ENCODE results near the gene DCLK1. TPM values are rescaled to one million over a fixed set of nuclear protein-coding genes. Genes with fewer than 3 reads are reported as not detected.

DCLK1 gene
- total RNA-seq, 1 donor from 2014 or later = 19.3 TPM

DNA sequence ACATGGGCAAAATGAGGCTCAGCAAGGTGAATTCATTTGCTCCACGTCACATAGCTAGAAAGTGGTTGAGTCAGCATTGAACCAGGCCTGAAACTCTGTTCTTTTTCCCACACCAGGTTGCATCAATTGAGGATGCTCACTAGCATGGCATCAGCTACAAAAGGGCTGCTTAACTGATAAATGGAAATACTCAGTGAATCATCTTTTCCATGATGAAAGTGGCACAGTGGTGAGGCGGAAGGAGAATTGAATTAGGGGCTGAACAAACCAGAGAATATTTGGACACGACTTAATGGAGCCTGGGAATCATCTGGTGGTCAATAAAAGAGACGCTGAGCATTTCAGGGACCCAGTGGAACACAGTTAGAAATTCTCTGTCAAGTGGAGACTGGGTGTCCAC is 334.6 kb downstream of the DCLK1 start:
- ATAC-seq (no peak), DNase-seq (ENCODE audit: missing footprints) (no peak)
- intact Hi-C loops (cut with DNase I) = no loop called here

DNA sequence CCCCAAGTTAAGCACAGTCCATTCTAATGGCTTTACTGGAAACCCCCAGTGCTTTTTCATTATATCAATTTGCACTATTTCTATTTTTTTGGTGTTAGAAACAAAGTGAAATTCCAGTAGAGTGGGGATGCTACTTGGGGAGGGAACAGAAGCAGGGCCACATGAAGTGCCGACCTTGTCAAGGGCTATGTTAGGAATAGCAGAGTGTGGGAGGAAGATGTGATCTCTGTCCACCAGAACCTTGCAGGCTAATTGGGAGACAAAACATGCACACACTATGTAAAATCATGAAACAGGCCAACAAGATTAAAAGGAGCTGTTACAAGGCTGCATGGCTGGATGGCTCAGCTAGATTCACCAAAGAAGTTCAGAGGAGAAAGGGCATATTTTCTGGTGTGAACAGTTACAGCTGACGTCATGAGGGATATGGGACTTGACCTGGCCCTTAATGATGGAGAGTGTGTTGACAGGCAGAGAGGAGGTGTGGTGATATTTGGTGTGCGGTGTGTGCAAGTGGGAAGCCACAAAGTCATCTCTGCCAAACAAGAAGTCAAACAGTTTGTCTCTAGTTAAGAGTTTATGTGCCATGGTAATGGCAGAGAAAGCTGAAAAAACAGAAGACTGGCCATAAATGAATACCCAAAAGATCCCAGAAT is 336.3 kb downstream of the DCLK1 start:
- ATAC-seq (peak; percentile 58), DNase-seq (ENCODE audit: missing footprints) (no peak)
- intact Hi-C loops (cut with DNase I) = no loop called here

DNA sequence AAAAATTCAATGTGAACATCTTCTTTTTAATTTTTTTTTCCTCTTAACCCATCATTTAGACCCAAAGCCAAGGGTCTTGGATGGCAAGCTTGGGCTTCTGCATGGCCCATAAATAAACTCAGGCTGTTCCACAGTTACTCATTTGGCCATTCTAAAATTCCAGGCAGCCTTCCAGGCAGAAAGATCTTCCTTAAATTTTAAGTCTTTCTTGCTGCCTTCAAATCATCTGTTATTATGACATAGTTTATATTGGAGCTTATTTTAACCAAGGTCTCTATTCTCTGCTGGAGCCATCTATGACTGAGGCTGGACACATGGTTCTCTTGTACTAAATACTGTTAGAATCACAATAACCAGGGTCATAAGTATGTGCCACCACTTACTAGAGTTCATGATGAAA is 337.4 kb downstream of the DCLK1 start:
- DNase-seq (ENCODE audit: missing footprints) (no peak), ATAC-seq (peak; percentile 42)
- intact Hi-C loops (cut with DNase I) = no loop called here

DNA sequence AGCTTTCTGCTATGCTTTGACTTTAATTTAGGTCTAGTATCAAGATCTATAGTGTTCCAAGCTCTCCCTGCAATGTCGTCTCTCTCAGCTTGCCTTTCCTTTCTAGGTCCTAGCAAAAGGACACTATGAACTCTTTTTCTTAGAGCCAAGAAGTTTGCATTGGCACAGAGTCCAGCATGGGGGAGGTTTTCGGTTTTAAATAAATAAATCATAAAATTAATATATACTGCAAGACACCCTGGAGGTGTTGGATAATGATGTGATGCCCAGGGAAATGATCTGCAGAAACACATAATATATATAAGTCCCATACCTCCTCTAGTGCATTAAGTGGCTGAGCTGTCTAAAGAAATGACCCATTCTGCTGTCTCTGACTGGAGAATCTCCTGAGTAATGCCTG is 338.3 kb downstream of the DCLK1 start:
- DNase-seq (ENCODE audit: missing footprints) (no peak), ATAC-seq (no peak)
- intact Hi-C loops (cut with DNase I) = no loop called here

DNA sequence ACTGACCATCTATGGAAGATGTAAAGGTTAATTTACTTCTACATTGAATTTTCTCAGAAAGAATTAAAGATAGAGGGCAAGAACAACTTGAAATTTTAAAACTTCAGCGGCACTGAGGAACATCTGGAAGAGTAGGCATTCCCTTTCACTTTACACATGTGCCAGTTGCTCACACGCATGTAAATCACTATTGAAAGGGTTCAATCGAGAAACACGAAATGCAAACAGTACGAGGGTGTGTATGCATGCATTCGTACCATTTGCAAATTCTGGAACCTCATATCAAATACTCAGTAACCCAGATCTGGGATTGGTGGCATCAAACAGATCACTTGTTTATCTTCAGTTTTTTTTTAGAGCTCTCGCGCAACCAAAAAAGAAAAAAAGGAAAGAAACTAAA is 339.2 kb downstream of the DCLK1 start:
- intact Hi-C loops (cut with DNase I) = no loop called here
- DNase-seq (ENCODE audit: missing footprints) = no peak
- ATAC-seq = no peak

DNA sequence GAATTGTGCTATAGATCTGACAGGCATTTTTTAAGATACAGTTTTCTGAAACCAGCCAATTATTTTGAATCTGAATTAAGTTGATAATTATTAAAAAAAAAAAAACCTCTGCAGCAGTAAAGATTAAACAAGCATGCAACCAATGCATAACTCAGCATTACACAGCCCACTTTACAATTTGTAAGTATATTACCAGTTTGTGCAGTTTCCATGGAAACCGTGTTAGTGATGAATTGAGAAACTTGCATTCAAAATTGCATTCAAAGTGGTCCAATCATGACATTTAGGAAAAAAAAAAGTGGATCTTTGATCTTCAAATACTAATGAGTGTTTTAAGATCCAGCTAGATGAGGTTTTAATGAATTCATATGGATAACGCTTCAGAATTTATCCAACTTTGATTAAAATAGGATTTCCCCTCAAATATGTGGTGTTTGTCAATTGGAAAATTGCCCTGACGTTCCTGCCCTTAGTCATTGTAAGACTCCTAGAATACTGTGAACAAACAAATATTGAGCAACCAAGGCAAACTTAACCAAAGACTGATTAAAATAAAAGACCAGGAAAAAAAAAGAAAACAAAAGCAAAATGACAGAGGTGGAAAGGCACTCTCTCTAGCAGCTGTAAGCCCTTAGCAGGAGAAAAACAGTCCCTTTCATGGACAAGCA is 339.9 kb downstream of the DCLK1 start:
- intact Hi-C loops (cut with DNase I) = no loop called here
- DNase-seq (ENCODE audit: missing footprints) (no peak), ATAC-seq (no peak)

DNA sequence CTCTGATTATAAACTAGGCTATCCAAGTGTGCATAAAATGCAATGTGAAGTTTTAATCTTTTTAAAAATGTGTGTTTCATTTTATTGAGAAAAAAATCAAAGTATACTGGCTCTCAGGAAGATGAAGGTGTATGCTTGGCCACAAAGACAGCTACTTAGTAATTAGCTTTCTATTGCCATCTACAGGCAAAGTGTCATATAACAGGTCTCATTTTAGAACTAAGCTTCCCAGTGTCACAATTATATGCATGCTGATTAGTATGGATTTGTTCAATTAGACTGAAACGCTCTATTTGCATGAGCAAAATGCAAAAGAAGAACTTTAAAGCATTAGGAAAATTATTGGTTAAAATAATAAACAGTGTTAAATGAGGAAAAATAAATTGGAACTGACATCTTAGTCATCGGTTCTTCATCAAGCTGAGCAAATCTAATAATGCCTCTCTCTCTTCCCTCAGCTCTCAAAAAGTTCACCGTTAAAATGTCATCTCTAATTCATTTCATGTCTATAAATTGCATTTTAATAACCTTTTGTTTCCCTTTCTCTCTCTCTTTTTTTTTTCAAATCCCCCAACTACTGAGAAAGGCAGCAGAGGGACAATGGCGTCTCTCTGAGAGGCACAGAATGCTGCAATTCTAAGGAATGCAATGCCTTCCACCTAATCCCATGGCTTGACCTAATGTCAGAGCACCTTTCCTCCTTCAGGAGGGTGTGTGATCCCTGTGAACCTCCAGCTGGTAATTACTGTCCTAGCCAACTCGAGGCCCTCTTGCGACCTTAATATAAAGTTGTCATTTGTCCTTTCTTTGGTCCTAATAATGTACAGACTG is 341.6 kb downstream of the DCLK1 start:
- DNase-seq (ENCODE audit: missing footprints) (no peak), ATAC-seq (peak; percentile 35)
- intact Hi-C loops (cut with DNase I) = loop anchor here (2.0 to 5.0 kb wide), 2 partner anchors 69 to 157 kb away; no protein-coding TSS in a partner anchor

DNA sequence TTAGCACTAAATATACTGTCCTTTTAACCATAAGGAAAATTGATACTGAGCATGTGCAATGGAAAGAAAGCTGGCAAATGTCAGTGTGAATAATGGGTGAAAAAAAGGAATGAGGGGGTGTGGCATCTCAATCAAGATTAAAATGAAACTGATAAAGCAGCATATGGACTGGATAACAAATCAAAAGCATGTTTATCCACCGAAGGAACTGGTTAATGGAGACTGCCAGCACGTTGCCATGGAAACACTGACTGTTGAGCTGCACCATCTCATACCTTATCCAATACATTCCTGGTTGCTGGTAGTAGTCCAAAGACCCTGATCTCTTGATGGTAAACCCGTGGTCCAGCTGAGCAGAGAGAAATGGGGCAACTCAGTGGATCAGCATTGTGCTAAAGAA is 343.2 kb downstream of the DCLK1 start:
- intact Hi-C loops (cut with DNase I) = loop anchor here (2.0 to 5.0 kb wide), 2 partner anchors 67 to 156 kb away; no protein-coding TSS in a partner anchor

DNA sequence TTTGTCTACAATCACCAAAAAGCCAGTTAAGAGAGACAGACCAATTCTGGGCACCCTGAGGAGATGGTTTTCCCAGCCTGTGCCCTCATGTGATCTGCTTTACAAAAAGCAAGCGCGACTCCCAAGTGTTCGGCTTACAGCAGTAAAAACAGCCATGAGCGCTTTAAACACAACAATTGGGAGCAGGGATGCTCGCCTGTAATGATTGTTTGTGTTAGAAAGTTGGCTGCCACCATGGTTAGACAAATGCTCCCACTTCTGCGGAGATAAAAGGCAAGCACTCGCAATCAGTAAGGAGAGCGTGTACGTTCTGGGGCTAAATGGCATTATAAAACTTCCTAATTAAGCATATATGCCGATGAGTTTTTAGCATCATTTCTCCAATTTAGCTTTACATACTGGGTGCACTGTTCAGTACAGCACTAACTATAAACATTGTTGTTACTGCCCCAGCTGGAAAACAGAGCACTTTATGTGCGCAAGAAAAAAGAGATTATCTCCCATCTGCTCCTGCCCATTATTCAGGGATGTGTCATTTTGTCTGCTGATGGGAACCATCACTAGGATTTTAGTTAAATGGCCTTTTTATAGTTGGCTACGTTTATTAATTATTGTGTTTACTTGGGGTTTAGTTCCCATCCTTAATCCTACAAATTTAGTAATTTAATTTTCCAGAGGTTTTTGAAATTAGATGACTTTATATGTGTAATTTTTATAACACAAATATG is 345.4 kb downstream of the DCLK1 start:
- intact Hi-C loops (cut with DNase I) = loop anchor here (5.0 kb wide), 1 partner anchor 153 kb away; no protein-coding TSS in a partner anchor
- DNase-seq (ENCODE audit: missing footprints) = no peak
- ATAC-seq = no peak

More for the DNA sequence above, 343.2 kb downstream of the DCLK1 start:
- no peak for ATAC-seq
- no peak for DNase-seq (ENCODE audit: missing footprints)

DNA sequence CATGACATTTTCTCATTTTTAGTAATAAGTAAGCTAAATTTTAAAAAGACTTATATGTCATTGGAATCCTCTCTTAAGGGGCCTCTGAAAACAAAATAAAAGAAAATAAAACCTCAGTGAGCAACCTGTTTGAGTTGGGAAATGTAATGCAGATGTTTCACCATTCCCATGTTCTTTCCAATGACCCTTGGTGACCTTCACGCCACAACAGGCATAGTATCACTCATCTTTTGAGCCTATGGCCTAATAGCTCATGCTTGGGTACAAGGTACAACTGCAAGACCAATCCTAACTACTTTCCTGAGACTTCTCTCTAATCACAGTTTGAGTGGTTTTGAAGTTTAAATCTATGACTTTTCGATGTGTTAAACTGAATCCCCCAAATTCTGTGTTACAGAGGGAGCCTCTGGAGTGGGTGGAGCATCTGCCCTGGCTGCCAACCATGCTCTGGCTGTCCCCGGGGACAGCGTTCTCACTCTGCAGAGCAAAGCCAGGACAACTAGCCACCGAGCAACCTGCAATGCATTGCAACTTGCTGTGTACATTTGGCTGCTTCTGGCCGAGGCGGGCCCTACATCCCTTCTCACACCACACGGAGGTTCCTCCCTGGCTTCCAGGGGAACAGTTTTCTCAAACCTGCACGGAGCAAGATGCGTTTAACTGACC is 346.8 kb downstream of the DCLK1 start:
- no peak for ATAC-seq
- DNase-seq (ENCODE audit: missing footprints) = peak; percentile 45
- intact Hi-C loops (cut with DNase I) = no loop called here

DNA sequence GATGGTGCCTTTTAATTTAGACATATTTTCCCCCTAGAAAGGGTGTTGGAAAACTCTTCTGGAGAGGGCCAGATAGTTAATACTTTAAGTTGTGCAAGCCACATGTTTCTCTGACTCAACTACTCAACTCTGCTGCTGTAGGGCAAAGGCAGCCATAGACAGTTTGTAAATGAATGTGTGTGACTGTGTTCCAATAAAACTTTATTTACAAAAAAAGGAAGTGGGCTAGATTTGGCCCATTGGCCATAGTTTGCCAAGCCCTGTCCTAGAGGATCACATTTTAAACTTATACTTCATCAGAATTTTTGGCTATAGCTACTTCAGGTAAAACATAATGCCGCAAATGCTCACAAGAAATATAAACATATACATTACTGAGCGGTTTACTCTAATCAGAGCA is 348.4 kb downstream of the DCLK1 start:
- intact Hi-C loops (cut with DNase I) = no loop called here
- DNase-seq (ENCODE audit: missing footprints) = no peak
- no peak for ATAC-seq

DNA sequence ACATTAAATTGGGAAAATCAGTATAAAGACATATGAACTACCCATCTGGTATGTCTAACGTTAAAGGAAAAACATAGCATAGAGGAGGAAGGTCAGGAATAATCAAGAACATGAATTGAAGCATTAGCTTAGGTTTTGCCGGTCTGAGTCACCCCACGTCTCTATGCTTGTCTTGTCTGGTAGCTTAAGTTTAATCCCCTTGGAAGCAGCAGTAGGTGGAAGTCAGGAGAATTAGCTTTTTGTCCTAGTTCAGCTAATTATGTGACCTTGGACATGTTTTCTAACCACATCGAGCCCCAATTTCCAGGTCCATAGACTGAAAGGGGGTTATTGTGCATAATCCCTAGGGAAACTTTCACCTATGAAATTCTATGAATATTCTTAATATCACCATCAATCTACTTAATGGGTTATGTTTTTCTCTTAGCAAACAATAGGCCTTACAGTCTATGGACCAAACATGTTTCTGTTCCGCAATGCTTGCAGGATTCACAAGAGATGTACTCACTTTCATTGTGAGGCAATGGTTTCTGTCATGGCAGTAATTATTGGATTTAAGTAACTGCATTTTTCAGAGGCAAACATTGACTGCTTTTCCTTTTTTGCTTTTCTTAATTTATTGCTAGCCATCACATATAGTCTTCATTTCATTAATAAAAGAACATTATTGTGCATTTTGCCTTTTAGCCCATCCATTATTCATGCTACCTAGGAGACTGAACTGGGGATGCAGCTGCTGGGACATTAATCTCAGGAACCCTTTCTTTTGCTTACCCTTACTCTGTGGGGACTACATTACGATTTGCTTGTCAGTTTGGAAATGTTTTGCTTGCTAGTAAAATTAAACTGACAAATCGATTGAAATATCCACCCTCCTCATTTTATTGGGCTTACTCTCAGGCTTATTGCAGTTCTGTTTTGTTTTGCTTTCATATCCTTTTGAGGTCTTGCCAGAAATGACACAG is 349.9 kb downstream of the DCLK1 start:
- ATAC-seq (no peak), DNase-seq (ENCODE audit: missing footprints) (no peak)
- intact Hi-C loops (cut with DNase I) = no loop called here

DNA sequence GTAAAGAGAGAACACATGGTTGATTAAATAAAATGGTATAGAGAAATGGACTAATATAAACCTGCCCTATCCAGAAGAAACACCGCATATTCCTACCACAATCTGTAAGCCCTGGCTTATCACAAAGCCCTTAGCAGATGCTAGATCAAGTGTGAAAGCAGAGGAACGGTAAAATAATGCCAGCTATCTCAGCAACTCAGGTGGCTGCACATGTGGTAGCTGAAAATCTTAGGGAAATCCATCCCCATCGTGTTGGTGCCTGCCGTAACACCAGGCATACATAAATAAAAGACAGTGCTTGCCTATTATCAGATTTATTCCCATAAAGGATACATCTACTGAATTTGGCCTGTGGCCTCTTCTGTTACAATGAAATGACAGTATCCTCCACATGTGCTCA is 350.6 kb downstream of the DCLK1 start:
- DNase-seq (ENCODE audit: missing footprints) (no peak), ATAC-seq (no peak)
- intact Hi-C loops (cut with DNase I) = no loop called here

DNA sequence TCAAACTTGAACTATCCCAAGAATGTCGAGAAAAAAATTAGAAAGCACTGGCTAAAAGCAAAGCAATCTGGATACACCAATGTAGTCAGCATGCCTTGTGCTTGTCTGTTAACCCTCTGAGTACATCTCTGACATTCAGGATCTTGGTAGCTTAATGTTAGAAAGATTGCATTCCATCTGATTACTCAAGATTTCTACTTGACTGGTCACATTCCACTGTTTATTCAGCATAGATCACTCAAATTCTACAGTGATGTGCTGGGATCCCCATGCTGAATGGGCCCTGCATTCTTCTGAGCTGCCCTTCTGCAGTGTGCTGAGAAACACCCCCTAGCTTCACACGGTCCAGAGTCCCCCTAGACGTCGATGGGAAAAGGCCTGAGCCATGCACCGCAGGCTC is 359.3 kb downstream of the DCLK1 start:
- intact Hi-C loops (cut with DNase I) = no loop called here
- ATAC-seq = no peak

DNA sequence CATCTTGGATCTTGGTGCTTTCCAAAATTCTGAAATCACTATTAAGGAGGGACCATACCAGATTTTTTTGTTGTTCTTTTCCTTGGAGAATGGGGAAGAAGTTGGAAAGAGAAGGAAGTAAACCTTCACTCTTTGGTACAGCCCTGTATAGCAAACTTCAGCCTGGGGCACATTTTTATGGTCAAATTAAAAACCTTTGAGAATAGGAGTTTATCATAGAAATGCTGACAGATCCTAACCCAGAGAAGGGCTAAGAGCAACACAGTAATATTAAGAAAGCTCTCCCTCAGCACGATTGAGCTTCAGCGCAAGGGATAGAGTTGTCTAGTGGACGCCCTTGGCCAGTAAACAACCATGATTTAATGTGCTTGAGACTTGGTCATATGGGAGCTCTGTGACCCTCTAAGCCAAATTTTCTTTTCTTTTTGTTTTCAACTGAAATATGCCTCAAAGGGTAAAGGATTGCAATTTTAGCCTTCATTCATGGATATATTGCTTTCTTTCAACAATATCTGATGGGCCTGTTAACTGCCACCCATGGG is 360.4 kb downstream of the DCLK1 start:
- ATAC-seq = peak; percentile 84
- no peak for DNase-seq (ENCODE audit: missing footprints)
- intact Hi-C loops (cut with DNase I) = no loop called here

More for the DNA sequence above, 359.3 kb downstream of the DCLK1 start:
- no peak for DNase-seq (ENCODE audit: missing footprints)

DNA sequence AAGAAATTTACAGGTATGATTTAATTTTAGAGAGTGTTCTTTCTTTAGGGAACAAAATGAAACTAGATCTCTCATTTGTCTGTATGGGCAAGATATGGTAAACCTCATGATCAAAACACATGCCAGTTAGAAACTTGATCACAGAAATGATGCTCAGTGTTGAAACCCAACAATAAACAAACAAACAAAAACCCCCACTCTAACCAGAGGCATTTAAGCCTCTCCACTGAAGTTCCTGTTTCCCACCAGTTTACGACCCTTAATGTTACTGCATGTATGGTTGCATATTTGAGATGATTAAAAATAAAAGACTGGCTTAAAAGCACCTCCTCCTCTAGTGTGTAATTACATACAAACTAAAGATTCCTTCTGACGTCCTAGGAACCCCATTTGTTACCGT is 361.4 kb downstream of the DCLK1 start:
- ATAC-seq = no peak
- no peak for DNase-seq (ENCODE audit: missing footprints)
- intact Hi-C loops (cut with DNase I) = no loop called here

DNA sequence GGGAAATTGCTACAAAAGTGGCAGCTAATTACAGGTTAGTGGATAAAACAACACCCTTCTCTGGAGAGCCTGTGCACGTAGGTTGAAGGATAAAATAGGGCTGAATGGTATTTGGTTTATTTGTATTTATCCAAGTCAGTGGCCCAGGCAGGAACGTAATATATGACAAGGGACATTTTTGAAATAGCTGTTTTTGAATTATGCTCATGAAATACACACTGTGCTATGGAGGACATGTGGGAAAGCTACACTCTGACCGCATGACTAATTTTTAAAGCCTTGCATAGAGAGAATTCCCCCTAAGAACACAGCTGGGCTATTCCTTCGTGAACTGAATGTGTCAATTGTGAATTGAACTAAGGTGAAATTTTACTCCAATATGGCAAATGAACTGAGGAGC is 362.6 kb downstream of the DCLK1 start:
- intact Hi-C loops (cut with DNase I) = no loop called here
- DNase-seq (ENCODE audit: missing footprints) = no peak
- no peak for ATAC-seq

Measured in Right ventricle myocardium inferior (tissue), 1 donor.